ENCODE results near the gene RFESD.

The RFESD gene

GRCh38 chr5:95664204-95664786 is 17.7 kb downstream of the RFESD start:
- Histone ChIP-seq H3K4me3 (0 out of 2 replicates have a peak overlapping the region, but pooled peaks have one; percentile 13), H3K9ac (ENCODE audit: insufficient read length) (peak overlapping the region; percentile 52), H3K9me3 (ENCODE audit: low read depth, low read length) (no peaks in the 10 kb centered on the region), H3K36me3 (ENCODE audit: insufficient read depth, low read length) (no peaks in the 10 kb centered on the region), H3K27ac (no peak overlapping the region)
- DNase-seq (ENCODE audit: low read depth, low spot score), result peak; percentile 44
- TF ChIP-seq POLR2AphosphoS5 (IDR thresholded peaks at IDR 0.05; ENCODE audit: borderline replicate concordance, low read depth, low read length), result no peak
- TF ChIP-seq EZH2 (IDR thresholded peaks at IDR 0.05), result no peak

- Histone ChIP-seq H3K9me3 (ENCODE audit: low read depth, low read length) (no peaks in the 10 kb centered on the region), H3K4me3 (no peak overlapping the region), H3K27ac (peak overlapping the region; percentile 94; the same call in 1 of the 2 replicates), H3K36me3 (ENCODE audit: insufficient read depth, low read length) (no peaks in the 10 kb centered on the region), H3K9ac (ENCODE audit: insufficient read length) (no peak overlapping the region)
- no peak for TF ChIP-seq EZH2 (IDR thresholded peaks at IDR 0.05)
- no peak for TF ChIP-seq FOXP2 (optimal IDR thresholded peaks at IDR 0.05; ENCODE audit: control extremely low read depth, extremely low read length, insufficient read depth)
- TF ChIP-seq POLR2AphosphoS5 (IDR thresholded peaks at IDR 0.05; ENCODE audit: borderline replicate concordance, low read depth, low read length), result no peak
- no peak for DNase-seq (ENCODE audit: low read depth, low spot score)
Measured at GRCh38 chr5:95667061-95667618, 20.6 kb downstream of the RFESD start.

- Histone ChIP-seq H3K36me3 (ENCODE audit: insufficient read depth, low read length) (no peaks in the 10 kb centered on the region), H3K9me3 (ENCODE audit: low read depth, low read length) (no peaks in the 10 kb centered on the region), H3K4me3 (no peak overlapping the region), H3K27ac (peak overlapping the region; percentile 94; the same call in 1 of the 2 replicates), H3K9ac (ENCODE audit: insufficient read length) (no peak overlapping the region)
- no peak for TF ChIP-seq FOXP2 (optimal IDR thresholded peaks at IDR 0.05; ENCODE audit: control extremely low read depth, extremely low read length, insufficient read depth)
- no peak for TF ChIP-seq EZH2 (IDR thresholded peaks at IDR 0.05)
- no peak for TF ChIP-seq POLR2AphosphoS5 (IDR thresholded peaks at IDR 0.05; ENCODE audit: borderline replicate concordance, low read depth, low read length)
- no peak for DNase-seq (ENCODE audit: low read depth, low spot score)
Measured at GRCh38 chr5:95667678-95668077, 21.1 kb downstream of the RFESD start.

- TF ChIP-seq POLR2AphosphoS5 (IDR thresholded peaks at IDR 0.05; ENCODE audit: borderline replicate concordance, low read depth, low read length) (no peak), FOXP2 (optimal IDR thresholded peaks at IDR 0.05; ENCODE audit: control extremely low read depth, extremely low read length, insufficient read depth) (no peak), EZH2 (IDR thresholded peaks at IDR 0.05) (no peak)
- H3K36me3 ChIP-seq (ENCODE audit: insufficient read depth, low read length), result no peaks in the 10 kb centered on the region
- no peak overlapping the region for H3K9ac ChIP-seq (ENCODE audit: insufficient read length)
- peak overlapping the region; percentile 94 for H3K27ac ChIP-seq
- peak overlapping the region; percentile 44; the same call in 1 of the 2 replicates for H3K4me3 ChIP-seq
- no peaks in the 10 kb centered on the region for H3K9me3 ChIP-seq (ENCODE audit: low read depth, low read length)
- DNase-seq (ENCODE audit: low read depth, low spot score), result peak; percentile 42
Measured at GRCh38 chr5:95668216-95668615, 21.6 kb downstream of the RFESD start.

- DNase-seq (ENCODE audit: low read depth, low spot score), result no peak
- no peaks in the 10 kb centered on the region for H3K36me3 ChIP-seq (ENCODE audit: insufficient read depth, low read length)
- no peaks in the 10 kb centered on the region for H3K9me3 ChIP-seq (ENCODE audit: low read depth, low read length)
- H3K4me3 ChIP-seq, result peak overlapping the region; percentile 44; the same call in 1 of the 2 replicates
- H3K27ac ChIP-seq, result peak overlapping the region; percentile 94
- peak overlapping the region; percentile 32 for H3K9ac ChIP-seq (ENCODE audit: insufficient read length)
- TF ChIP-seq POLR2AphosphoS5 (IDR thresholded peaks at IDR 0.05; ENCODE audit: borderline replicate concordance, low read depth, low read length), result no peak
- no peak for TF ChIP-seq EZH2 (IDR thresholded peaks at IDR 0.05)
- no peak for TF ChIP-seq FOXP2 (optimal IDR thresholded peaks at IDR 0.05; ENCODE audit: control extremely low read depth, extremely low read length, insufficient read depth)
Measured at GRCh38 chr5:95668728-95669127, 22.2 kb downstream of the RFESD start.

GRCh38 chr5:95669540-95669939 is 23.0 kb downstream of the RFESD start:
- no peaks in the 10 kb centered on the region for H3K36me3 ChIP-seq (ENCODE audit: insufficient read depth, low read length)
- no peak overlapping the region for H3K4me3 ChIP-seq
- H3K9me3 ChIP-seq (ENCODE audit: low read depth, low read length), result no peaks in the 10 kb centered on the region
- TF ChIP-seq FOXP2 (optimal IDR thresholded peaks at IDR 0.05; ENCODE audit: control extremely low read depth, extremely low read length, insufficient read depth) (no peak), POLR2AphosphoS5 (IDR thresholded peaks at IDR 0.05; ENCODE audit: borderline replicate concordance, low read depth, low read length) (no peak), EZH2 (IDR thresholded peaks at IDR 0.05) (no peak)
- H3K27ac ChIP-seq, result 0 out of 2 replicates have a peak overlapping the region, but pooled peaks have one; percentile 94
- no peak overlapping the region for H3K9ac ChIP-seq (ENCODE audit: insufficient read length)
- no peak for DNase-seq (ENCODE audit: low read depth, low spot score)

GRCh38 chr5:95669985-95670384 is 23.4 kb downstream of the RFESD start:
- TF ChIP-seq POLR2AphosphoS5 (IDR thresholded peaks at IDR 0.05; ENCODE audit: borderline replicate concordance, low read depth, low read length), result no peak
- TF ChIP-seq EZH2 (IDR thresholded peaks at IDR 0.05), result no peak
- TF ChIP-seq FOXP2 (optimal IDR thresholded peaks at IDR 0.05; ENCODE audit: control extremely low read depth, extremely low read length, insufficient read depth), result no peak
- no peak overlapping the region for H3K9ac ChIP-seq (ENCODE audit: insufficient read length)
- H3K27ac ChIP-seq, result no peak overlapping the region
- H3K9me3 ChIP-seq (ENCODE audit: low read depth, low read length), result no peaks in the 10 kb centered on the region
- no peak for DNase-seq (ENCODE audit: low read depth, low spot score)
- H3K36me3 ChIP-seq (ENCODE audit: insufficient read depth, low read length), result no peaks in the 10 kb centered on the region
- H3K4me3 ChIP-seq, result no peak overlapping the region

GRCh38 chr5:95670568-95670967 is 24.0 kb downstream of the RFESD start:
- Histone ChIP-seq H3K36me3 (ENCODE audit: insufficient read depth, low read length) (no peaks in the 10 kb centered on the region), H3K4me3 (no peak overlapping the region), H3K9me3 (ENCODE audit: low read depth, low read length) (no peaks in the 10 kb centered on the region), H3K9ac (ENCODE audit: insufficient read length) (no peak overlapping the region), H3K27ac (no peak overlapping the region)
- TF ChIP-seq POLR2AphosphoS5 (IDR thresholded peaks at IDR 0.05; ENCODE audit: borderline replicate concordance, low read depth, low read length), result no peak
- no peak for TF ChIP-seq EZH2 (IDR thresholded peaks at IDR 0.05)
- no peak for TF ChIP-seq FOXP2 (optimal IDR thresholded peaks at IDR 0.05; ENCODE audit: control extremely low read depth, extremely low read length, insufficient read depth)
- DNase-seq (ENCODE audit: low read depth, low spot score), result no peak

Data from SK-N-MC (cell line).